ENCODE measurements around the gene HPGD.

DNA sequence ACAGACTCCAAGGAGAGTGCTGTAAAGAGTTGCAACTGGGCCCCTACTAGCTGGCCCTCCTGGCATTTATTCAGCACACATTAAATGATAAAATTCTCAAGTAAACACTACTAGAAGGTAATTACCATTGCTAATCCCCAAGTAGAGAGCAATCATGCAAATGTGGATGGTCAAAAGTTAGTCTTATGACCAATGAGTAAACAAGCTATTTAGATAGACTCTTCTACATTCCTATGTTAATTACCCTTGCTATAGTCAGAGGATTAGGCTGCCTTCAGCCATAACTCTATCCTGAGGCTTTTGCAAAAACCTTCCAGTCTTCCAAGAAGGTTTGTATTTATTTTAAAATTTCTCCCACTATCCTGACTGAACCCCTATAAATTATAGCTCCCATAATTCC, 28.3 kb upstream of the HPGD start:
- no peak for TF ChIP-seq CTCF (IDR thresholded peaks at IDR 0.05)
- TF ChIP-seq ZFX (IDR thresholded peaks at IDR 0.05; ENCODE audit: borderline replicate concordance), result no peak
